GM15510 (cell line): Measurements from ENCODE around the gene TP53I3.

Experiments used
- POLR2A ChIP-seq: IDR thresholded peaks from 3 replicates; pipeline ENCODE4 v1.6.1; 2011; ENCODE audit warnings: borderline replicate concordance; ENCODE audit not compliant: insufficient read length; ENCODE audit errors: extremely low read depth

TP53I3 gene

DNA sequence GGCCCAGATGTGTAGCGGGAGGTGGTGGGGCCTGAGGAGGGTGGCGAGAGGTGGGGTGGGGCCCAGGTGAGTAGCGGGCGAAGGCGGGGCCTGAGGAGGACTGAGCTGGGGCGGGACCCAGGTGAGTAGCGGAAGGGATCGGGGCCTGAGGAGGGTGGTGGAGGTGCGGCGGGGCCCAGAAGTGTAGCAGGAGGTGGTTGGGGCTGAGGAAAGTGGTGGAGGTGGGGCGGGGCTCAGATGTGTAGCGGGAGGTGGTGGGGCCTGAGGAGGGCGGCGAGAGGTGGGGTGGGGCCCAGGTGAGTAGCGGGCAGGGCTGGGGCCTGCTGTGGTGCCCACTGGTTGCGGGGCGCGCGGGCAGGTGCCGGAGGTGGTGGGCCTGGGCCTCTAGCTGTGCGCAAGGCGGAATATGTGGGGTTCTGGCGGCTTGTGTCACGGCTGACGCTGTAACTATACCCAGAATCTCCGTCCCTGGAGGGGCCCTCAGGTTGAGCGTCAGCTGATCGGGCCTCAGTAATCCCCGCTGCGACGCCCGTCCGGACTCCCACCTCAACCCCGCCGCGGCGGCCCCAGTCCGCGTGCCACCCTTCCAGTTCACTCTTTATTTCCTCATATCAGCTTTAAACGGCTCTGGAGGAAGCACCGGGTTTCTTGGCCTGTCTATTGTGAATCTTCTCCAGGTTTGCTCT lies 7.6 kb downstream of the TP53I3 start:
- no peak for TF ChIP-seq POLR2A

DNA sequence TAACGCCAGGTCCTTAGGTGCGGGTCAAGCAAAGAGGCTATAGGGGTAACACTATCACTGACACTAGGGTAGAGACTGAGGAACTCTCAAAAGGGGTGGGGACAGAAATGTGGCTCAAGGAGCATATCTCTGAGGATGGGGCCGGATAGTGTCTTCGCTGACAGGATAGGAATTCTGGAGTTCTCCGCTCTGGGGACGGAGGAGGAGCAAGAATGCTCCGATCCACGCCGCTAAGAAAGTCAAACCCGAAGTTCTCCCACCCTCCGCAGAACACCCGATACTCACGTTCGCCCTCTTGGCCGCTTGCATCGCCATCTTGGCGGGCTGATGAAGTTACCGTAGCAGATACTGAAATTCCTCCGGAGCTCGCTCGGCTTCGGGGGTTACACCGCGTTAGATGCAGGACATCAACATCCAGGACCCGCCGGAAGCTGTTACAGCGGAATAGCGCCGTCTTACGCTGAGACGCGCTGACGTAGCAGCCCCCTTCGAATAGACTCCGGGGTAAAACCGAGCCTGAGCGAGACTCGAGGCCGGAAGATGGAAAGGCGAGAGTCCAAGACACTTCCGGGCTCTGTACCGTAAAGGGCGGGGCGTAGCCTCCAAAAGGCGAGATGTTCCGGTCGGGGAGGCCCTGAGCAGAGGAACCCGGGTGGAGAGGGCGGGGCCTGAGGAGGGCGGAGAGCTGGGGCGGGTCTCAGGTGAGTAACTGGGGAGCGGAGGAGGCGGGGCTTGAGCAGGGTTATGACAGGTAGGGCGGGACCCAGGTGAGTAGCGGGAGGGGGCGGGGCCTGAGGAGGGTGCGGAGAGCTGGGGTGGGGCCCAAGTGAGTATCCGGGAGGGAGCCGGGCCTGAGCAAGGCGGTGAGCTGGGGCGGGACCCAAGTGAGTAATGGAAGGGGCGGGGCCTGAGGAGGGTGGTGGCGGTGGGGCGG lies 8.5 kb downstream of the TP53I3 start, which contains the start of gene SF3B6:
Gene SF3B6, minus strand, starts transcription at position 412 of the 934 bp plus-strand sequence. Its CDS starts 97 bp downstream, at position 315.
- peak; percentile 91 for TF ChIP-seq POLR2A

DNA sequence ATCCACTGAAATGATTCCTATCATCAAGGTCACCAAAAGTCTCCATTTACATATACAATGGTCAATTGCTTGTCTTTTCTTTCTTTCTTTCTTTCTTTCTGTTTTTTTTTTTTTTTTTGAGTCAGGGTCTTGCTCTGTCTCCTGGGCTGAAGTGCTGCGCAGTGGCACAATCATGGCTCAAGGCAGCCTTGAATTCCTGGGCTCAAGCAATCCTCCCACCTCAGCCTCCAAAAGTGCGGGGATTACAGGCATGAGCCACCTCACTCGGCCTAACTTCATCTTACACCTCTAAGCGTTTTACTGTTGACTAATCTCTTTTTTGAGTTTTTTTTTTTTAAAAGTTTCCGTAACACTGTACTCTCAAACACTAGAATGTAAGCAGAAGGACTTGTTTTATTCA lies 9.4 kb downstream of the TP53I3 start:
- TF ChIP-seq POLR2A: no peak

DNA sequence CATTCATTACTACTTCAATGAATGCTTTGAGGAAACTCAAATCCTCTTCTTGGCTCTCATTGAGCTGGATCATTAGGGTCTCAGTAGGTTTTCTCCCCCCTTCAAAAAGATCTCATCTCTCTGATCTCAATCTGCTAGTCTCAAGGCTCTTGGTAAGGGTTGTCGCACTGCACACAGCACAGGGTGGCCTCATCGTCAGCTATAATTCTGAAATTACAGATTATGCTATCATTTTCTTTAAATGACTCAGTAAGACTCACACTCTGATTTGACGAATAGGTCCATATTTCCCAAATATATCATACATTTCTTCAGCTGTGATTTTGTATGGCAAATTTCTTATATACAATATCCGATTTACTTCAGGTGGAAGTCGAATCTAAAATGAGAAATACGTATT lies 10.8 kb downstream of the TP53I3 start:
- TF ChIP-seq POLR2A: no peak

DNA sequence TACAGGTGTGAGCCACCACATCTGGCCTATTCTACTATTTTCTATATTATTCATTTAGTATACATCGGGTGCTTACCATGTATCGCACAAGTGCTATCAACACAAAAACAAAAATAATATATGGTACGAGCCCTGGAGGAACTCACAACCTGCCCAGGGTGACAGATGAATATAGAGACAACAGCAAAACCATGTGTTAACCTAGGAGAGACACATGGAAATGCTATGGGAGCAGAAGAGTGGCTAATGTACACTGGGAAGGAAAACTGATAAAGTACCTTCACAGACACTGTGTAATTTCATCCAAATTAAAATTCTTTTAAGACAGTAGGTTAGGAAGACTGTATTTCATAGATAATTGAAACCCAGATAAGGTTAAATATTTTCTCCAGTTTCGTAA lies 12.4 kb downstream of the TP53I3 start:
- no peak for TF ChIP-seq POLR2A

DNA sequence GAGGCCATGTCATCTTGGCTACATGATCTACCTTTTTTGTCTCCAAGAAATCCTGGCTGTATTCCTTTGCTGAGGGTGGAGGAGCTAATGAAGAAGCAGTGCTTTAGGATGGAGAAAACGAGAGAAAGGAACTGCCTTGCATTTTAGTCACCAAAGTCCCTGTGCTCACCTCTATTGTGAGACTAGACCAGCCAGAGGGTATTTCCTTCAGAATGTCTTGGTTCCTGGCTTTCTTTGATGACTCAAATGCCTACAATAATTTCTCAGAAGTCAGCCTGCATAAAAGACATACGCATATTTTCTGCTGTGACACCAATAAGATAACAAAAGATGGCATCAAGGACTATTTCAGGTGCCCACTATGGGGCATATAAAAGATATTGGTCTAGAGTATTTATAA lies 19.3 kb downstream of the TP53I3 start:
- TF ChIP-seq POLR2A: no peak

DNA sequence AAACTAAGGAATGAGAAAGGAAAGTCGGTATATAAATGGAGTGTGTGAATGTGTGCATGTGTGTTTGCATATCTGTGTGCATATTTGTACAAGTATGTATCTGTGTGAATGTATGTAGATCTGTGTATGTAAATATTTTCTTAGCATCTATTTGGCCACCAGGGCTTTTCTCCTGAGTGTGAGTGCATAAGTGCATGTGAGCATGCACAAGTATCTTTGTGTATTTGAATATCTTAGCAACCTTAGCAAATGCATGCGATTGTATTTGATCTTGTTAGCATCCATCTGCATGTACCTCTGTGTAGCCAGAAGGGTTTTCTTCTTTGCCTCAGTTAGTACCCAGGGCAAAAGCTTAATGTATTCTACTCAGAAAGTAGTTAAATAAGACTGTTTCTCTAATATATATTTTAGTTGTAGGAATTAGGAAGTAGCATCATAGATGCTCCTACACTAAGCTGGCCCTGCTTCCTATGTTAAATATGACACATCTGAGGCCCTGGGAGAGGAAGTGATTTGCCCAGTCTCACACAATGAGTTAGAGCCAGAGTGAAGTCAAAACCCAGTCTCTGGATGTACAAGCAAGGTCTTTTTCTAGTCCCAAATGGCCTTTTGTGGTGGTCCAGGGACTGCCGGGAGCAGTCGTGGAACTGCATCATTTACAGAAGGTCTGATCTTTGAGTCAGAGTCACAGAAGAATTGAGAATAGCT lies 25.9 kb downstream of the TP53I3 start:
- TF ChIP-seq POLR2A: no peak

DNA sequence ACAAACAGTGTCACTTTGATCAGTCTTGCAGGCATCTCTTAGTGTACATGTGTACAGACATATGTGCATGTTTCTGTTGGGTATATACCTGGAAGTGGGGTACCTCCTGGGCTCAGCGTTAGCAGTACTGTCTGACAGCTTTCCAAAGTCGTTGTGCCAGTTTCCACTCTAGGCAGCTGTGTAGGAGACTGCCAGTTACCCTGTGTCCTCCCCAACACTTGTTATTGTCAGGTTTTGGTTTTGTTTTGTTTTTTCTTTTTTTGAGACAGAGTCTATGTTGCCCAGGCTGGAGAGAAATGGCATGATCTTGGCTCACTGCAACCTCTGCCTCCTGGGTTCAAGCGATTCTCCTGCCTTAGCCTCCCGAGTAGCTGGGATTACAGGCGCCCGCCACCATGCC lies 28.9 kb downstream of the TP53I3 start:
- TF ChIP-seq POLR2A: no peak

DNA sequence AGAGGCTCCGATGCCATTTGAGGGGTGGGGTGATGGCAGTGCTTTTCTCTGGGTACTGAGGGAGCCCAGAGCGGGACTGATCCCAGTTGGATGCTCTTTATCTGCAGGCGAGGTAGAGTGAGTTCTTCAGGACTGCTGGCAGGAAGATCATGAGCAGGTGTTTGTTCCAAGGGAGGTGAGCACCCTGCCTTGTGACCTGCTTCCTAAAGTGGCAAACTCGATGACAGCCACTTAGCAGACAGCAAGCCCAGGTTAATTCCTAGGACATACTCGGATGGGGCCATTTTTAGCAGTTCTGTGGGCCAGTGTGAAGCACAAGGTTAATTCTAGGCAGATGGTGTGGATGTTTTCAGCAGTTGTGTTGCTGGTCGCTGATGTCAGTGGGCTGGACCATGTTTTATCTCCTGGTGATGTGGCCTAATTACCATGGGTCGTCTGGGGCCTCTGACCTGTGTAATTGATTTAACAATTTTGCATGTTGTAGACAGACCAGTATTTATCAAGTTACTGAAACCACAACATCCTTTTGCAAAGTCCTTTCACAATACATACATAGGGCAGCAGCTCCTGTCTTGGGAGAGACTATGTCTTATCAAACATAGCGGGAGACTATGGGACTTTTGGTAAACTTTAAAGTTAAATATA lies 30.1 kb downstream of the TP53I3 start:
- TF ChIP-seq POLR2A: no peak

DNA sequence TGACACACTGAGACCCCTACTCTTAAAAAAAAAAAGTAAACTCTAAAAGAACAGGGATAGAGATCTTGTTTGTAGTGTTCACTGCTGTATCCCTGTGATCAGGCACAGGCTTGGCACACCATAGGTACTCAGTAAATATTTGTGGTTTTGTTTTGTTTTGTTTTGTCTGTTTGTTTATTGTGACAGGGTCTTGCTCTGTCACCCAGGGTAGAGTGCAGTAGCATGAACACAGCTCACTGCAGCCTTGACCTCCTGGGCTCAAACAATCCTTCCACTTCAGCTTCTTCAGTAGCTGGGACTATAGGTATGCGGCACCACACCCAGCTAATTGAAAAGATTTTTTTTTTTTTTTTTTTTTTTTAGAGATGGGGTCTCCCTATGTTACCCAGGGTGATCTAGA lies 31.7 kb downstream of the TP53I3 start:
- TF ChIP-seq POLR2A: no peak

DNA sequence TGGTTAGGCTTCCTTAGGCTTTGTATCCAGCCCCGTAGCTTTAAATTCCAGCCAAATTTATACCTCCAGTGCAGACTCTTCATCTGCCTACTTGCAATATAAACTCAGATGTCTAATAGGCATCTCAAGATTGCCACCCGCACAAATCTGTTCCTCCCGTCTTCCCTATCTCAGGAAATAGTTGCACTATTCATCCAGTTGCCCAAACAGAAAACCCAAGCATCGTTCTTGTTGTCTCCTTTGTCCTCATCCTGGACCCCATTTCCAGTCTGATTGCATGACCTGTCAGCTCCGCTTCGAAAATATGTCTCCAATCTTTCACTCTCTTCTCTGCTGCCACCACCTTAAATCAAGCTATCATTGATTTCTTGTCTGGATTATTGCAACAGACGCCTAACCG lies 32.8 kb downstream of the TP53I3 start:
- no peak for TF ChIP-seq POLR2A

DNA sequence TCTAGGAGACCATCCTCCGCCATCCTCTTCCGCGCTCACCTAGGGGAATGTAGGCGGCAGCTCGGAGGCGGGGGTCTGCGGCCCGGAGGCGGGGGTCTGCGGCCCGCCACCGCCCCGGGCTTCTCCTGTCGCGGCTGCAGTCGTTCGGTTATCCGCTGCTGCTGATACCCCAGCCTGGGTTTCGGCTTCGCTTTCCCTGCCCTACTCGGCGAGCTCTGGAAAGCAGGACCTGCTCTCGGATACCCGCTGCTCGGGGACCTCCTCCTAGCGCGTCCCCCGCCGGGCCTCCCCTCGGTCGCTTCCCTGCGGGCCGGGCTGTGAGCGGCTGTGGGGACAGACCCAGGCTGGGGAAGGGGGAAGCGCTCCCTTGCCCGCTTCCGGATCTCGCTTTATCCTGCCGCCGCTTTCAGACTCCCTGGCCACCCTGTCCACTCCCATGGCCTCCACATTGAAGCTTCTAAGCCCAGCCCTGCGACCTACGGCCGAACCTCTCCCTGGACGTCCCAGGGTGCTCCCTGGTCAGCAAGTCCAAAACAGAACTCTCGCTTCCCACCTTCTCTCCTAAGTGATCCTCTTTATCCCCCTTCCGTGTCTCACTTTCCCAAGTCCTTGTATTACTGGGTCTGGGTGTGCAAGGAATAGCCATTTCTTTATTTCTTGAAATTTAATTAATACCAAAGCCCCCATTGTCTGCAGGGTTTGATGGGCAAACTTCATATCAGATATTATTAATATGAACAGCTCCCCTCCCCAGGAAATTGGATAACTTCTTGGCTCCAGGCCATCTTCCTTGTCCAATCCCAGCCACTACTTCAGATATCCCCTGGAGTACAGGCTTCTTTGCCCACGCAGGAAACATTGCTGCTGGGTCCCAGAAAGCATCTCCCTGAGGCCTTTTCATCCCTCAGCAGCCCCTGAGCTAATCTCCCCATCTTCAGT lies 34.3 kb downstream of the TP53I3 start:
- TF ChIP-seq POLR2A: no peak

DNA sequence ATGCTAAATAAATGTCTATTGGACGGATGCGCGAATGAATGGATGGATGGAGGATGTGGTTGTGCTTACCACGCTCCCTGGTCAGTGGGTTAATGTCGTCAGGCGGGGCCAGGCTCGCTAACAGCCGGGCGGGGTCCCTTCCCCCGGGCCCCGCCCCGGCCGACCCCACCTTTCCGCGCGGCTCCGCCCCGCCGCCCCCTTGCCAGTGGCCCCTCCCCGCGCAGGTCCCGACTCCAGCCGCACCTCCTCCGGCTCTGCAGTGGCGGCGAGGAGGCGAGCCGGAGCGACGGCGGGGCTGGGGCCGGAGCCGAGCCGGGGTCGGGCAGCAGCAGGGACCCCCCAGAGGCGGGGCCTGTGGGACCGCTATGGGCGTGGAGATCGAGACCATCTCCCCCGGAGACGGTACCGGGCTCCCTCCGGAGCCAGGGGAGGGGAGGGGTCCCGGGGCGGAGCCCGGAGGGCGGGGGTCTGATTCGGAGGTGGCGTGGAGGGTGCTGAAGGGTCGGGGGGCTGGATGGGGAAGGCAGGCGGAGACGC lies 35.1 kb downstream of the TP53I3 start, which contains the start of gene FKBP1B:
Gene FKBP1B, plus strand, starts transcription at position 257 of the 537 bp plus-strand sequence. Its CDS starts 109 bp downstream, at position 366.
- peak; percentile 23 for TF ChIP-seq POLR2A

DNA sequence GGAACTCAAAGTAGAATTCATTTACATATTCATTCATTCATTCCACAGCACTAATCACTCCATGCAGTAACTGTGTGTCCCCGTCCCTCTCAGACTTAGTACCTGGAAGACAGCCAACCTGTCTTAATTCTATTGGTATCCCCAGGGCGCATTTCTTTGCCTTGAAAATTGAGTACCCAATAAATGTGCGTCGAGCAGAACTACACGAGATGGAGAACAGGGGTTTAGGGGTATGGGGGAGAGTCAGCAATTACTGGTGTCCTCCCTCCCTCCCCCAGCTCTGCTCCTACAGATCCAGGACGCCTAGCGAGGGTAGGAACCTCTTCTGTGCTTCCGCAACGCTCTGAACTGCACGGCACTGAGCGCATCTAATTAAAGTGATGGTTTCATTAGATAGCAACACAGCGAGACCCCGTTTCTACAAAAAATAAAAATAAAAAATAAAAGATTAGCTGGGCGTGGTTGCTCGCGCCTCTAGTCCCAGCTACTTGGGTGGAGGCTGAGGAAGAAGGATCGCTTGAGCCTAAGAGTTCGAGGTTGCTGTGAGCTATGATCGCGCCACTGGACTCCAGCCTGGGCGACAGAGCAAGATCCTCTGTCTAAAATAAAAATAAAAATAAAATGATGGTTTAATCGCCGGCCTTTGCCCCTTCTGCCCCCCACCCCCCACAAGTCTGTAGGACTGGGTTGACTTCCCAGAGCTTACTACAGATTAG lies 35.7 kb downstream of the TP53I3 start:
- TF ChIP-seq POLR2A: no peak

DNA sequence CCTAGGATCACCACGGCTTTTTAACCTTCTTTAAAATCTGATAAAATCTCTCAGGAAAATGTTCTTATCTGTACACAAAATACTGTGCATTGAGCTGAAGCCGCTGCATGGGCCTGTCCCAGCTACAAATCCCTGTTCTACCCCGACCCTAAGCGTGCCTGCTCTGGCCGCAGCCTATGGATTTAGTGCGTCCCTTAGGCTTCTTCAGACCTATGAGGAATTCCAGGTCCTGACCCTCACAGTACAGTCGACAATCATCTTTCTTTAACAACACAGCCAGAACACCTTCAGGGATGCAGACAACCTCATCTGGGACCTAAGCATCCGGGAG lies 37.0 kb downstream of the TP53I3 start:
- no peak for TF ChIP-seq POLR2A
